PC-9 (cell line): ENCODE results near the gene CYP24A1.

Source experiments
- CTCF ChIP-seq: fragments of 200-600 bp; sonication (generic); conservative IDR thresholded peaks from 2 replicates; pipeline ENCODE4 v1.6.1; 2017; ENCODE audit warnings: mixed run types, antibody characterized with exemption, mild to moderate bottlenecking, moderate library complexity
- EZH2 ChIP-seq: fragments of 200-600 bp; sonication (generic); IDR thresholded peaks from 2 replicates; pipeline ENCODE4 v1.8.0; 2017; ENCODE audit warnings: antibody characterized with exemption, low read depth

- TF ChIP-seq CTCF: no peak
- TF ChIP-seq EZH2: no peak
These were observed 31.7 kb upstream of the CYP24A1 start for GRCh38 chr20:54205450-54205849.
